Measurements from ENCODE around the gene RNF138. TPM values are rescaled to one million over a fixed set of nuclear protein-coding genes. Genes with fewer than 3 reads are reported as not detected.

The RNF138 gene
- total RNA-seq, 1 experiment from 2014 or later, result 73.5 TPM

- Histone ChIP-seq H3K56ac (ENCODE audit: insufficient read length, low read depth, low read length) (no peak overlapping the region), H4K20me1 (ENCODE audit: control insufficient read depth, insufficient read depth, insufficient read length) (no peaks in the 10 kb centered on the region), H4K8ac (replicated peaks; ENCODE audit: insufficient read length, low read depth, low read length) (no peak overlapping the region), H4K91ac (ENCODE audit: insufficient read length, low read depth, low read length) (no peak overlapping the region), H3K23ac (ENCODE audit: insufficient read length, low read depth, low read length) (no peak overlapping the region), H2BK120ac (ENCODE audit: low read depth, low read length, poor library complexity, severe bottlenecking) (no peak overlapping the region), H3K14ac (ENCODE audit: insufficient read depth, low read length) (no peak overlapping the region), H3K18ac (ENCODE audit: insufficient read length, low read depth, low read length) (no peak overlapping the region), H3K4me2 (ENCODE audit: insufficient read depth, insufficient read length, low read length) (no peak overlapping the region), H3K4ac (ENCODE audit: low read depth, low read length) (no peak overlapping the region), H2BK20ac (ENCODE audit: low read depth, low read length, poor library complexity, severe bottlenecking) (no peak overlapping the region), H3K4me1 (ENCODE audit: insufficient read depth, low read length) (peaks cover 3% of the 10 kb centered on the region; the same call in 1 of the 2 replicates), H2BK15ac (ENCODE audit: low read depth, low read length) (no peak overlapping the region), H3K23me2 (ENCODE audit: insufficient read length, low read depth, low read length, poor library complexity, severe bottlenecking) (no peaks in the 10 kb centered on the region), H3T11ph (ENCODE audit: low read length) (no peak overlapping the region), H3K27ac (ENCODE audit: insufficient read length, low read depth, low read length) (no peak overlapping the region), H3K9me3 (ENCODE audit: control insufficient read depth, low read depth, low read length) (no peaks in the 10 kb centered on the region), H2AK5ac (ENCODE audit: insufficient read length, low read length) (no peak overlapping the region), H3K9ac (ENCODE audit: extremely low read depth, insufficient read length, low read length) (no peak overlapping the region), H2AFZ (ENCODE audit: low read length) (no peak overlapping the region), H2BK12ac (ENCODE audit: insufficient read length, low read depth, low read length) (no peak overlapping the region), H2BK5ac (ENCODE audit: insufficient read length, low read length) (no peak overlapping the region), H3K79me1 (ENCODE audit: insufficient read depth, low read depth, low read length, poor library complexity, severe bottlenecking) (no peaks in the 10 kb centered on the region), H3K79me2 (ENCODE audit: insufficient read depth, low read length) (no peaks in the 10 kb centered on the region), H4K5ac (ENCODE audit: insufficient read length, low read depth, low read length) (no peak overlapping the region), H3K27me3 (ENCODE audit: insufficient read depth, low read length) (no peaks in the 10 kb centered on the region)
- no peaks in the 10 kb centered on the region for H3K9me3 Mint-ChIP-seq
- no peak overlapping the region; a peak in 1 of 5 replicates for H3K4me3 Mint-ChIP-seq
- peaks cover 0 to 7% (median 5%) of the 10 kb centered on the region in 3 experiments; a peak in 4 of 7 replicates for H3K36me3 Mint-ChIP-seq (ENCODE audit: insufficient read depth in 1 of 3, low read depth in 3 of 3)
- H3K27ac Mint-ChIP-seq, result no peak overlapping the region
- no CpG with 5 or more reads among the region's 3 CpGs for WGBS (ENCODE audit: extremely low coverage, insufficient read length, low lambda C conversion rate)
- TF ChIP-seq, protein P1, sequence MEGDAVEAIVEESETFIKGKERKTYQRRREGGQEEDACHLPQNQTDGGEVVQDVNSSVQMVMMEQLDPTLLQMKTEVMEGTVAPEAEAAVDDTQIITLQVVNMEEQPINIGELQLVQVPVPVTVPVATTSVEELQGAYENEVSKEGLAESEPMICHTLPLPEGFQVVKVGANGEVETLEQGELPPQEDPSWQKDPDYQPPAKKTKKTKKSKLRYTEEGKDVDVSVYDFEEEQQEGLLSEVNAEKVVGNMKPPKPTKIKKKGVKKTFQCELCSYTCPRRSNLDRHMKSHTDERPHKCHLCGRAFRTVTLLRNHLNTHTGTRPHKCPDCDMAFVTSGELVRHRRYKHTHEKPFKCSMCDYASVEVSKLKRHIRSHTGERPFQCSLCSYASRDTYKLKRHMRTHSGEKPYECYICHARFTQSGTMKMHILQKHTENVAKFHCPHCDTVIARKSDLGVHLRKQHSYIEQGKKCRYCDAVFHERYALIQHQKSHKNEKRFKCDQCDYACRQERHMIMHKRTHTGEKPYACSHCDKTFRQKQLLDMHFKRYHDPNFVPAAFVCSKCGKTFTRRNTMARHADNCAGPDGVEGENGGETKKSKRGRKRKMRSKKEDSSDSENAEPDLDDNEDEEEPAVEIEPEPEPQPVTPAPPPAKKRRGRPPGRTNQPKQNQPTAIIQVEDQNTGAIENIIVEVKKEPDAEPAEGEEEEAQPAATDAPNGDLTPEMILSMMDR (conservative IDR thresholded peaks at IDR 0.05), result no peak
- H3K4me1 Mint-ChIP-seq, result peaks cover 27 to 28% of the 10 kb centered on the region in 2 experiments
- DNase-seq, result no peak
- no peaks in the 10 kb centered on the region for H3K27me3 Mint-ChIP-seq (ENCODE audit: low read depth)
Observed at GRCh38 chr18:32056613-32057358, 34.9 kb upstream of the RNF138 start.
